ENCODE results near the gene ASAP2.

Gene ASAP2

GRCh38 chr2:9359463-9359862, 152.9 kb downstream of the ASAP2 start:
- no peak overlapping the region for H3K27ac ChIP-seq
- H3K4me3 ChIP-seq, result no peak overlapping the region
- DNase-seq (ENCODE audit: low read depth, low spot score), result no peak
- H3K36me3 ChIP-seq (ENCODE audit: insufficient read depth, low read length), result peaks cover 14% of the 10 kb centered on the region; the same call in 1 of the 2 replicates
- TF ChIP-seq POLR2AphosphoS5 (IDR thresholded peaks at IDR 0.05; ENCODE audit: borderline replicate concordance, low read depth, low read length) (no peak), FOXP2 (optimal IDR thresholded peaks at IDR 0.05; ENCODE audit: control extremely low read depth, extremely low read length, insufficient read depth) (no peak), EZH2 (IDR thresholded peaks at IDR 0.05) (no peak)
- H3K9me3 ChIP-seq (ENCODE audit: low read depth, low read length), result no peaks in the 10 kb centered on the region
- no peak overlapping the region for H3K9ac ChIP-seq (ENCODE audit: insufficient read length)

GRCh38 chr2:9360110-9360509, 153.5 kb downstream of the ASAP2 start:
- TF ChIP-seq EZH2 (IDR thresholded peaks at IDR 0.05) (no peak), FOXP2 (optimal IDR thresholded peaks at IDR 0.05; ENCODE audit: control extremely low read depth, extremely low read length, insufficient read depth) (no peak), POLR2AphosphoS5 (IDR thresholded peaks at IDR 0.05; ENCODE audit: borderline replicate concordance, low read depth, low read length) (no peak)
- peaks cover 14% of the 10 kb centered on the region; the same call in 1 of the 2 replicates for H3K36me3 ChIP-seq (ENCODE audit: insufficient read depth, low read length)

GRCh38 chr2:9360701-9361100, 154.1 kb downstream of the ASAP2 start:
- no peak for DNase-seq (ENCODE audit: low read depth, low spot score)
- H3K9me3 ChIP-seq (ENCODE audit: low read depth, low read length), result no peaks in the 10 kb centered on the region
- no peak overlapping the region for H3K27ac ChIP-seq
- H3K4me3 ChIP-seq, result no peak overlapping the region
- H3K36me3 ChIP-seq (ENCODE audit: insufficient read depth, low read length), result peaks cover 14% of the 10 kb centered on the region; the same call in 1 of the 2 replicates
- TF ChIP-seq POLR2AphosphoS5 (IDR thresholded peaks at IDR 0.05; ENCODE audit: borderline replicate concordance, low read depth, low read length), result no peak
- TF ChIP-seq FOXP2 (optimal IDR thresholded peaks at IDR 0.05; ENCODE audit: control extremely low read depth, extremely low read length, insufficient read depth), result no peak
- TF ChIP-seq EZH2 (IDR thresholded peaks at IDR 0.05), result no peak
- no peak overlapping the region for H3K9ac ChIP-seq (ENCODE audit: insufficient read length)

More at GRCh38 chr2:9360110-9360509, 153.5 kb downstream of the ASAP2 start:
- no peak for DNase-seq (ENCODE audit: low read depth, low spot score)
- Histone ChIP-seq H3K27ac (no peak overlapping the region), H3K4me3 (no peak overlapping the region), H3K9me3 (ENCODE audit: low read depth, low read length) (no peaks in the 10 kb centered on the region), H3K9ac (ENCODE audit: insufficient read length) (no peak overlapping the region)

- TF ChIP-seq EZH2 (IDR thresholded peaks at IDR 0.05), result no peak
- no peak for TF ChIP-seq FOXP2 (optimal IDR thresholded peaks at IDR 0.05; ENCODE audit: control extremely low read depth, extremely low read length, insufficient read depth)
- TF ChIP-seq POLR2AphosphoS5 (IDR thresholded peaks at IDR 0.05; ENCODE audit: borderline replicate concordance, low read depth, low read length), result no peak
- Histone ChIP-seq H3K36me3 (ENCODE audit: insufficient read depth, low read length) (peaks cover 9% of the 10 kb centered on the region; the same call in 1 of the 2 replicates), H3K27ac (no peak overlapping the region), H3K9me3 (ENCODE audit: low read depth, low read length) (no peaks in the 10 kb centered on the region), H3K9ac (ENCODE audit: insufficient read length) (no peak overlapping the region), H3K4me3 (no peak overlapping the region)
- no peak for DNase-seq (ENCODE audit: low read depth, low spot score)
Observed at GRCh38 chr2:9364373-9364772, 157.8 kb downstream of the ASAP2 start.

- H3K9ac ChIP-seq (ENCODE audit: insufficient read length), result no peak overlapping the region
- H3K27ac ChIP-seq, result no peak overlapping the region
- no peak overlapping the region for H3K4me3 ChIP-seq
- no peak for DNase-seq (ENCODE audit: low read depth, low spot score)
- no peak for TF ChIP-seq POLR2AphosphoS5 (IDR thresholded peaks at IDR 0.05; ENCODE audit: borderline replicate concordance, low read depth, low read length)
- no peak for TF ChIP-seq FOXP2 (optimal IDR thresholded peaks at IDR 0.05; ENCODE audit: control extremely low read depth, extremely low read length, insufficient read depth)
- TF ChIP-seq EZH2 (IDR thresholded peaks at IDR 0.05), result no peak
- H3K9me3 ChIP-seq (ENCODE audit: low read depth, low read length), result no peaks in the 10 kb centered on the region
- H3K36me3 ChIP-seq (ENCODE audit: insufficient read depth, low read length), result peaks cover 3% of the 10 kb centered on the region; the same call in 1 of the 2 replicates
Observed at GRCh38 chr2:9364791-9365497, 158.3 kb downstream of the ASAP2 start.

- no peaks in the 10 kb centered on the region for H3K9me3 ChIP-seq (ENCODE audit: low read depth, low read length)
- no peak overlapping the region for H3K4me3 ChIP-seq
- no peaks in the 10 kb centered on the region for H3K36me3 ChIP-seq (ENCODE audit: insufficient read depth, low read length)
- TF ChIP-seq POLR2AphosphoS5 (IDR thresholded peaks at IDR 0.05; ENCODE audit: borderline replicate concordance, low read depth, low read length) (no peak), EZH2 (IDR thresholded peaks at IDR 0.05) (no peak), FOXP2 (optimal IDR thresholded peaks at IDR 0.05; ENCODE audit: control extremely low read depth, extremely low read length, insufficient read depth) (no peak)
- H3K9ac ChIP-seq (ENCODE audit: insufficient read length), result no peak overlapping the region
- no peak overlapping the region for H3K27ac ChIP-seq
- no peak for DNase-seq (ENCODE audit: low read depth, low spot score)
Observed at GRCh38 chr2:9365498-9366019, 158.9 kb downstream of the ASAP2 start.

GRCh38 chr2:9366026-9366425, 159.4 kb downstream of the ASAP2 start:
- H3K27ac ChIP-seq, result no peak overlapping the region
- TF ChIP-seq FOXP2 (optimal IDR thresholded peaks at IDR 0.05; ENCODE audit: control extremely low read depth, extremely low read length, insufficient read depth) (no peak), EZH2 (IDR thresholded peaks at IDR 0.05) (no peak), POLR2AphosphoS5 (IDR thresholded peaks at IDR 0.05; ENCODE audit: borderline replicate concordance, low read depth, low read length) (no peak)
- H3K9me3 ChIP-seq (ENCODE audit: low read depth, low read length), result no peaks in the 10 kb centered on the region
- no peak overlapping the region for H3K4me3 ChIP-seq
- DNase-seq (ENCODE audit: low read depth, low spot score), result no peak
- H3K36me3 ChIP-seq (ENCODE audit: insufficient read depth, low read length), result no peaks in the 10 kb centered on the region
- H3K9ac ChIP-seq (ENCODE audit: insufficient read length), result no peak overlapping the region

- Histone ChIP-seq H3K4me3 (no peak overlapping the region), H3K27ac (no peak overlapping the region), H3K9ac (ENCODE audit: insufficient read length) (no peak overlapping the region)
Observed at GRCh38 chr2:9370746-9371145, 164.1 kb downstream of the ASAP2 start.

More at GRCh38 chr2:9370746-9371145, 164.1 kb downstream of the ASAP2 start:
- DNase-seq (ENCODE audit: low read depth, low spot score), result no peak
- TF ChIP-seq FOXP2 (optimal IDR thresholded peaks at IDR 0.05; ENCODE audit: control extremely low read depth, extremely low read length, insufficient read depth), result no peak
- TF ChIP-seq POLR2AphosphoS5 (IDR thresholded peaks at IDR 0.05; ENCODE audit: borderline replicate concordance, low read depth, low read length), result no peak
- TF ChIP-seq EZH2 (IDR thresholded peaks at IDR 0.05), result no peak
- no peaks in the 10 kb centered on the region for H3K9me3 ChIP-seq (ENCODE audit: low read depth, low read length)
- no peaks in the 10 kb centered on the region for H3K36me3 ChIP-seq (ENCODE audit: insufficient read depth, low read length)

All from SK-N-MC (cell line).